Loucy (cell line): ENCODE results near the gene TEAD1.

Experiments
- CTCF ChIP-seq: fragments of 200-600 bp; sonication (generic); conservative IDR thresholded peaks from 2 replicates; pipeline ENCODE4 v1.5.1; 2014; ENCODE audit warnings: mild to moderate bottlenecking, antibody characterized with exemption, low read length
- EZH2phosphoT487 ChIP-seq: fragments of 200-600 bp; IDR thresholded peaks from 2 replicates; pipeline ENCODE4 v1.6.1; 2018; ENCODE audit warnings: antibody characterized with exemption, mild to moderate bottlenecking, moderate library complexity, borderline replicate concordance

- TF ChIP-seq CTCF = no peak
- TF ChIP-seq EZH2phosphoT487 = no peak
Observed at GRCh38 chr11:12680246-12680939, 6.2 kb downstream of the TEAD1 start.
